ENCODE results near the gene TCP11L1. TPM values are rescaled to one million over a fixed set of nuclear protein-coding genes. Genes with fewer than 3 reads are reported as not detected.
"Not testable (repeated sequence)": the region's sequence is repeated elsewhere in the genome, so short reads cannot be mapped to it uniquely, and the experiment has no call there.

The TCP11L1 gene
- total RNA-seq, 1 experiment from 2014 or later, result 23.9 TPM

GRCh38 chr11:33116535-33116934 is 77.2 kb downstream of the TCP11L1 start:
- in situ Hi-C loops (cut with HindIII; ENCODE audit: low pct_unique_long_range_greater_than_20kb, low sequenced_read_pairs), result no loop called here

GRCh38 chr11:33122696-33123095 is 83.3 kb downstream of the TCP11L1 start:
- H3K9me3 ChIP-seq (ENCODE audit: control insufficient read depth, insufficient read depth, low read depth, low read length); CTCF ChIA-PET; DNase-seq (ENCODE audit: low read depth, low spot score); H3K4me1 ChIP-seq (ENCODE audit: control insufficient read depth, insufficient read depth, low read length); ATAC-seq; H3K27ac ChIP-seq (ENCODE audit: low read length); H3K36me3 ChIP-seq (ENCODE audit: control insufficient read depth, insufficient read depth, low read length); POLR2A ChIA-PET; in situ Hi-C loops (cut with HindIII; ENCODE audit: low pct_unique_long_range_greater_than_20kb, low sequenced_read_pairs); H3K4me3 ChIP-seq (ENCODE audit: low read depth in 2 of 2, low read length in 2 of 2); intact Hi-C loops (cut with micrococcal nuclease; ENCODE audit: unreplicated experiment); H3K27me3 ChIP-seq (ENCODE audit: control insufficient read depth, insufficient read depth, low read length); BruUV-seq (replicated peaks): not testable (repeated sequence)

More at GRCh38 chr11:33116535-33116934, 77.2 kb downstream of the TCP11L1 start:
- Histone ChIP-seq H3K36me3 (ENCODE audit: control insufficient read depth, insufficient read depth, low read length) (no peaks in the 10 kb centered on the region), H3K9me3 (ENCODE audit: control insufficient read depth, insufficient read depth, low read depth, low read length) (no peaks in the 10 kb centered on the region), H3K4me3 (ENCODE audit: low read depth in 2 of 2, low read length in 2 of 2) (no peak overlapping the region), H3K27ac (ENCODE audit: low read length) (no peak overlapping the region), H3K4me1 (ENCODE audit: control insufficient read depth, insufficient read depth, low read length) (0 out of 2 replicates have a peak, but pooled peaks cover 5% of the 10 kb centered on the region), H3K27me3 (ENCODE audit: control insufficient read depth, insufficient read depth, low read length) (no peaks in the 10 kb centered on the region)
- ChIA-PET CTCF (no interaction called here), POLR2A (no interaction called here)
- no peak for DNase-seq (ENCODE audit: low read depth, low spot score)
- intact Hi-C loops (cut with micrococcal nuclease; ENCODE audit: unreplicated experiment), result no loop called here
- ATAC-seq, result peak; percentile 53; the same call in 1 of the 2 replicates
- no TSS peak for BruUV-seq (replicated peaks)
- TF ChIP-seq, protein P1, sequence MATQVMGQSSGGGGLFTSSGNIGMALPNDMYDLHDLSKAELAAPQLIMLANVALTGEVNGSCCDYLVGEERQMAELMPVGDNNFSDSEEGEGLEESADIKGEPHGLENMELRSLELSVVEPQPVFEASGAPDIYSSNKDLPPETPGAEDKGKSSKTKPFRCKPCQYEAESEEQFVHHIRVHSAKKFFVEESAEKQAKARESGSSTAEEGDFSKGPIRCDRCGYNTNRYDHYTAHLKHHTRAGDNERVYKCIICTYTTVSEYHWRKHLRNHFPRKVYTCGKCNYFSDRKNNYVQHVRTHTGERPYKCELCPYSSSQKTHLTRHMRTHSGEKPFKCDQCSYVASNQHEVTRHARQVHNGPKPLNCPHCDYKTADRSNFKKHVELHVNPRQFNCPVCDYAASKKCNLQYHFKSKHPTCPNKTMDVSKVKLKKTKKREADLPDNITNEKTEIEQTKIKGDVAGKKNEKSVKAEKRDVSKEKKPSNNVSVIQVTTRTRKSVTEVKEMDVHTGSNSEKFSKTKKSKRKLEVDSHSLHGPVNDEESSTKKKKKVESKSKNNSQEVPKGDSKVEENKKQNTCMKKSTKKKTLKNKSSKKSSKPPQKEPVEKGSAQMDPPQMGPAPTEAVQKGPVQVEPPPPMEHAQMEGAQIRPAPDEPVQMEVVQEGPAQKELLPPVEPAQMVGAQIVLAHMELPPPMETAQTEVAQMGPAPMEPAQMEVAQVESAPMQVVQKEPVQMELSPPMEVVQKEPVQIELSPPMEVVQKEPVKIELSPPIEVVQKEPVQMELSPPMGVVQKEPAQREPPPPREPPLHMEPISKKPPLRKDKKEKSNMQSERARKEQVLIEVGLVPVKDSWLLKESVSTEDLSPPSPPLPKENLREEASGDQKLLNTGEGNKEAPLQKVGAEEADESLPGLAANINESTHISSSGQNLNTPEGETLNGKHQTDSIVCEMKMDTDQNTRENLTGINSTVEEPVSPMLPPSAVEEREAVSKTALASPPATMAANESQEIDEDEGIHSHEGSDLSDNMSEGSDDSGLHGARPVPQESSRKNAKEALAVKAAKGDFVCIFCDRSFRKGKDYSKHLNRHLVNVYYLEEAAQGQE (IDR thresholded peaks at IDR 0.05; ENCODE audit: insufficient read depth in 1 of 2, low read depth in 2 of 2, low read length in 1 of 2), result no peak
- TF ChIP-seq TCF7L2 (IDR thresholded peaks at IDR 0.05; ENCODE audit: low read depth, low read length), result no peak

Other genes with a start within 250 kb of the TCP11L1 start
- gene CCDC73, start 244.9 kb upstream of the TCP11L1 start, total RNA-seq (2021; ENCODE audit: unreplicated experiment), result not detected
- 0.87 TPM for gene PRRG4, start 209.6 kb upstream of the TCP11L1 start, total RNA-seq (2021; ENCODE audit: unreplicated experiment)
- 48.2 TPM for gene QSER1, start 146.8 kb upstream of the TCP11L1 start, total RNA-seq (2021; ENCODE audit: unreplicated experiment)
- gene DEPDC7, start 23.7 kb upstream of the TCP11L1 start, total RNA-seq (2021; ENCODE audit: unreplicated experiment), result 7.5 TPM
- gene CSTF3, start 121.9 kb downstream of the TCP11L1 start, total RNA-seq (2021; ENCODE audit: unreplicated experiment), result 29.8 TPM
- gene HIPK3, start 217.8 kb downstream of the TCP11L1 start, total RNA-seq (2021; ENCODE audit: unreplicated experiment), result 72.2 TPM

Data from Panc1 (cell line).